RCC 7860 (cell line): ENCODE data around the gene BEND7.
A peak's percentile ranks its signal among the peaks of the same experiment; 100 is the strongest.

Source experiments
- DNase-seq: peaks from one replicate; pipeline ENCODE4 v3.0.0-alpha.2; 2015; ENCODE audit warnings: low spot score
- FAIRE-seq: peaks from 2 replicates; lab custom pipeline; 2012; peaks lifted over from hg19 to GRCh38; lab: Jason Lieb, UNC

The BEND7 gene

GRCh38 chr10:13485623-13486022 lies 43.2 kb downstream of the BEND7 start:
- no peak for FAIRE-seq

GRCh38 chr10:13483951-13484350 lies 44.9 kb downstream of the BEND7 start:
- DNase-seq (no peak), FAIRE-seq (no peak)

More at GRCh38 chr10:13485623-13486022, 43.2 kb downstream of the BEND7 start:
- no peak for DNase-seq

DNA sequence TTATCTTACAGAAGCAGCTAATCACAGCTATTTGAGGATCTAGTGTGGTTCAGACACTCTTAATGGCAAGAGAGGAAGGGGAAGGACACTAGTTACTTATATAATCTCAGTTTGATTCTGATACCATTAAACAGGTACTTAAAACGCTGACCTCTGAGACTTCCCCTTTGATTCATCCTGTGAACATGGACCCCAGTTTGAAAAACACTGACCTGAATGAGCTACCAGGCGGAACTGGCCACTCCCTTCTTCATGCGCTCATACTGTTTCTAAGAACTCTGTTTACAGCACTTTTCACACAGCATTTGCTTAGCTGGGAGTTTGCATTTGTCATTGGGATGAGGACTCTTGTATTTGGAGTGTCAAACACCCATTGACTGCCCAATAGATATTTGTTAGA lies 45.7 kb downstream of the BEND7 start:
- DNase-seq = no peak
- FAIRE-seq = no peak

- DNase-seq (no peak), FAIRE-seq (no peak)
Measured at GRCh38 chr10:13481690-13482089, 47.1 kb downstream of the BEND7 start.

GRCh38 chr10:13475124-13475523 lies 53.7 kb downstream of the BEND7 start:
- DNase-seq = no peak
- no peak for FAIRE-seq

- FAIRE-seq = no peak
- no peak for DNase-seq
Measured at GRCh38 chr10:13473986-13474385, 54.8 kb downstream of the BEND7 start.

DNA sequence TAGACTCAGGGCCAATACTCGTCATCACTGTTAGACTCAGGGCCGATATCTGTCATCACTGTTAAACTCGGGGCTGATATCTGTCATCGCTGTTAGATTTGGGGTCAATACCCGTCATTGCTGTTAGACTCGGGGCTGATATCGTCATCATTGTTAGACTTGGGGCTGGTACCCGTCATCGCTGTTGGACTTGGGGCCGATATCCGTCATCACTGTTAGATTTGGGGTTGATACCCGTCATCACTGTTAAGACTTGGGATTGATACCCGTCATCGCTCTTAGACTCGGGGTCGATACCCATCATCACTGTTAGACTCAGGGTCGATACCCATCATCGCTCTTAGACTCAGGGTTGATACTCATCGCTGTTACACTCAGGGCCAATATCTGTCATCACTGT lies 56.5 kb downstream of the BEND7 start:
- DNase-seq (no peak), FAIRE-seq (no peak)

DNA sequence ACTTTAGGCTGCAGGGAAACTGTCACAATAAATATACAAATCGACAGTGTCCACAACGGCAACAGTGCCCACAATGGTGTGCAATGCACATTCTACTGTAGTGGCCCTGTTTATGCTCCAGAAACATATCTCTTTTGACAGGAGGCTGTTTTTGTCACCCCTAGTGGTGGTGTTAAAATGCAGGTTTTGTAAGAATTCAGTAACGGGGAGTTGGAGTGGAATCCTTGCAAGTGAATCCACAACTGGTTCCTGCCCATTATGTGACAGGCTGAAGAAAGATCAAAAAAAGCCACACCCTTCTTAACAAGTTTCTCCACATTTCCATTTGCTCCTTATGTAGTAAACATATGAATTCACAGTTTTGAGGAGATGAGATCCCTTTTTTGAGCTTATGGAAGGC lies 58.5 kb downstream of the BEND7 start:
- DNase-seq (no peak), FAIRE-seq (no peak)

GRCh38 chr10:13462551-13462950 lies 66.3 kb downstream of the BEND7 start:
- no peak for DNase-seq
- no peak for FAIRE-seq

DNA sequence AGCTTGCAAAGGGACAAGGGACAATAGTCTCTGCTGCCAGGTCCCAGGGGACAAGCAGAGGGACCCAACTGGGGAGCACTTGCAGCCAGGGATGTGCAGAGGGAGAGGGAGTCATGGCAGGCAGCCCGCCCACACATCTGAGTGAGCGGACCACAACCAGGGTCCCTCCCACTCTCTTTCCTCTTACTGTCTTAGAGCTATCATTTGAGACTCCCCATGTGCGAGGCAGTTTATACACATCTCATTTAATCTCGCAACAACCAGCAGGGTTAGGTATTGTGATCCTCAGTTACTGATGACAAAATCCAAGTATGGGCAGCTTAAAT lies 70.2 kb downstream of the BEND7 start:
- FAIRE-seq (no peak), DNase-seq (no peak)

DNA sequence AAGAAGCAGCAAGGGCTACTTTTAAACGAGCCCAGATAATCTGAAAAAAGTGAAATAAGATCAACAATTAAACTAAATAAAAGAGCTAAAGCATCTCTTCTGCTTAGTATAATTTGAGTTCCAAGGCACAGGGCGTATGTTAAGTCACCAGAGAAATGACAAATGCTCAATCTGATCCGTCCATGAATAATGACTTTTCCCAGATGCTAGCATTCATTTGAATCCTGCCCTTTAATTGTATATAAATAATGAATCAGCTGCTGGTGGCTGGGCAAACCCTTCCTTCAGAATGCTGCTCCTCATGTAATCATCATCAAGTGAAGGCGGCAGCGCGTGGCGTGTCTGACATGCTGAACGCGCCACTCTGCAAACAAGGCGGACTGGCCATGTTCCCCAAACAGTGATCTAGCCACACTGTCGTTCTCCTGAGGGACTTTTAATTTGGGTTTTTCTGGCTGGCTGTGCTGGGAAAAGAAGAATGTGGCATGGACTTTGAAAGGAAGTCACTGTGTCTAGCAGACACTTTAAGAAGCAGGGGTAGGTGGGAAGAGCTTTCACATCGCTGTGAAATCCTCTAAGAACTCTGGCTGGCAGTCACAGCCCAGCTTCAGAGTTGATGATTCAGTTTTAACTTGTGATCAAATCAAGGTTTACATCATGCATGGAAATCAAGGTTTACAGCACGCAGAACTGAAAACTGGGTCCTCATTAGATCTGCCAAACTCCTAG lies 70.7 kb downstream of the BEND7 start:
- FAIRE-seq (no peak), DNase-seq (no peak)

DNA sequence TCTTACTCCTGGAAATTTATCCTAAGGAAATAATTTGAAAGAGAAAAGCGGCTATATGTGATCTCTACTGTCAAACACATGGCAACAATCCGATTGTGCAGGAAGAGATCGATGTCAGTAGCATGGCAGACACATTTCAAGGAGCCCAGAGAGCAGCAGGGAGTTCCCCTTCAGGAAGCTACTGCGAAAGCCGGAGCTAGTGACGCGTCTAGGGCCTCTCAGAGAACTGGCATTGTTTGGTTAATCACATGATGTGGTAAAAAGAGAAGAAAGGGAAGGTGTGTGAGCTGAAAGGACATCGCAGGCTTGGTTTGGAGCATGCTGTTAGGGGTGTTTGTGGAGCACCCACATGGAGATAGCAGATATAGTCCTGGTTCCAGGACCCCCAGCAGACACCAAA lies 74.9 kb downstream of the BEND7 start:
- no peak for DNase-seq
- FAIRE-seq = no peak

- no peak for FAIRE-seq
Measured at GRCh38 chr10:13450069-13450468, 78.7 kb downstream of the BEND7 start.

GRCh38 chr10:13449296-13449695 lies 79.5 kb downstream of the BEND7 start:
- FAIRE-seq (no peak), DNase-seq (no peak)

More at GRCh38 chr10:13450069-13450468, 78.7 kb downstream of the BEND7 start:
- no peak for DNase-seq

- DNase-seq (no peak), FAIRE-seq (no peak)
Measured at GRCh38 chr10:13448216-13448615, 80.6 kb downstream of the BEND7 start.

DNA sequence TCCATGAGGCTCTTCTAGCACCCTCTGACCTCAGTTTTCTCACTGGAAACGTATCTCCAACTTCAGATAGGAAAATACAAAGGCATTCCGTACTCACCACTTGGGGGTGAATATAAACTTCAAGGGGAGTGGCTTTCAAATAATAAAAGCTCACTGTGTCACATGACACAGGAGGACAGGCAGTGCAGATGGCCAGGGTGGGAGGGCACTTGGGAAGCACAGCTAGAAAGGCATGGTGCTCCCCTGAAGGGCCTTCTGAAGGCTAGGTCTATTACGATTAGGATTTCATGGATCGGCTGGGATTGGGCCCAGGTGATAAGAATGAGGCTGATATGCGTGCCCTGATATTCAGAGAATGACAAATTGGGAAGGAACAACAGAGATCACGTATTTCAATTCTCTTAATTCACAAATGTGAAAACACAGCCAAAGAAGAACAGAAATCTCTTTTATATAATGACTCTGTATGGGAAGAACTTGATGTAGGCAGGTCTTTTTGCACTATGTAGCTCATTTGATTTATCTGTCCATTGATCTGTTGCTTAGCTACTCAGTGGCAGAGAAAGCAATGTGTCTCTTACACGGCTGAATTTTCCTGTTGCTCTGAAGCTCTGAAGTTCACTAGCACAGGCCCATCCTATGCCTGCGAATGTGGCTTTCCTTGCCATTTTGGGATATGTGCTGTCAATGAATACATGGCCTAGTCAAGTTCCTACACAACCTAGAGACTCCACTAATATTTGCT lies 83.0 kb downstream of the BEND7 start:
- no peak for DNase-seq

DNA sequence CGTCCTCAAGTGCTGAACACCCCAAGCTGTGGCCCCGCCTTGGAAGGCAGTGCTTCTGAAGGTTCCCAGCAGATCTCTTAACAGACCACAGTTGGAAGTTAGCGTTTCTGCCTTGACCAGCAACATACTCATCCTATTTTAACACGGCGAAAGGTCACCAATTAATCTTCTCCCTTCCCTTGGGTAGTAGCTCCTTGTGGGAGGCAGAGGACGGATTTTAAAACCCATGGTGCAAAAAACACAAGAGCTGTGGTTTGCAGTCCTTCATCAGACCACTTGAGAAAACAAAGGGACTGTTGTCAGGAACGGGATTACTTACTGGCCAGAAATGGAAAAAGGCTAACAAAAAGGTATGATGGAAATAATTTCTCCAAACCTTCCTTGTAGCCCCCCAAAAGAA lies 87.3 kb downstream of the BEND7 start:
- DNase-seq (no peak), FAIRE-seq (no peak)

More for the DNA sequence above, 83.0 kb downstream of the BEND7 start:
- no peak for FAIRE-seq

GRCh38 chr10:13440185-13441061 lies 88.4 kb downstream of the BEND7 start:
- FAIRE-seq (no peak), DNase-seq (no peak)

DNA sequence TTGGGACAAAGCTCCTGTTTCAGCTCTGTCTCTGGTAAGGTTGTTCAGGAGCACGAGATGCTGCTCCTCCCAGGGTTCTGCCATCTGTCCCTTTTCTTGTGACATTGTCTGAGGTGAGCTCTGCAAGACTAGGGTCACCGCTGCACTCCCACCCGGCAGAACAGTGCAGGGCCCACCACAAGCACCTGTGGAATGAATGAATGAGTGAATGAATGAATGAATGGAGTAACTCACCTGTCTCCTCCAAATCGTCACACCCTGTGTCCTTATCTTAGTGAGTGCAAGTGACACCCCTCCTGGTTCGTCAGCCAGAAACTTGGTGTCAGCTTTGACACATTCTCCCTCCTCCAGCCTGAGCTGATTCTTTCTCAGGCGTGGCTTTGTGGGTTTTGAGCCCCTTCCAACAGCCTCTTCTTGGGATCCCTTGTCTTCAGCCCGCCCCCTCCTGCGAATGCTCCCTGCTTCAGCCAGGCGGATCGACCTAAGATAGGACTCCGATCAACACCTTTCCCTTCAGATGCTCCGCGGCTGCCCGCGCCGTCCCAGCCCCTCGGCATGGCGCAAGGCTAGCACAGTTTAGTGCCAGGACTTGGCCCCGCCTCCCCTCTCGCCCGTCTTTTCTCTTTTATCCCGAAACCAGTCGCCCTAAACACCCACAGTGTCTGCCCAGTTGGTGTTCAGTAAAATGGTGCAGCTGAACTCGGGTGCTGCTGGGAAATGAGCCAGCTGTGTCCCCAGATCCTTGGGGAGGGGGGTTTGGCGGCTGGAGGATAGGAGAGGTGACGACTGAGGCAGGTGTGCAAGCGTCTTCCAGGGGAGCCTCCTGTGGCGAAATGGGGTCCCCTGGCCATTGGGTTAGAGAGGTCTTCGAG lies 89.3 kb downstream of the BEND7 start:
- FAIRE-seq = no peak
- no peak for DNase-seq

DNA sequence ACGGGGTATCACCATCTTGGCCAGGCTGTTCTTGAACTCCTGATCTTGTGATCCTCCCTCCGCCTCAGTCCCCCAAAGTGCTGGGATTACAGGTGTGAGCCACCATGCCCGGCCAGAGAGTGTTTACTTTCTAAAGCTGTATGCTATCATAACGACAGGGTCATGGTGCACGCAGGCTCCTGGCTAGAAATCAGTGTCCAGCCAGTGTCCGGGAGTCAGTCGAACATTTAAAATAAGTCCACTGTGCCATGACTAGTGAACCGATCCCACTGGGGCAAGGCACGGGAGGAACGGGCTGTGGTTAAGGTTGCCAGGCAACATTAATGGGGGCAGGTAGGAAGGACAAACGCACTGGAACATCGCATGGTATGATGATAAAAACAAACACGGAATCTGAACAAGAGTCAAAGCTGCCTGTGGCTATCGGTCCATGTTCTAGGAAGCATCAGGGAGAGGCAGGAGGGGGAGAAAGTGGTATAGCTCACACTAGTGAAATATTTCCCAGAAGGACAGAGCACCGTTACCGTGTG lies 91.7 kb downstream of the BEND7 start:
- no peak for FAIRE-seq

More for the DNA sequence above, 91.7 kb downstream of the BEND7 start:
- DNase-seq = peak; percentile 39
